ENCODE data around the gene CILP2.

The CILP2 gene

DNA sequence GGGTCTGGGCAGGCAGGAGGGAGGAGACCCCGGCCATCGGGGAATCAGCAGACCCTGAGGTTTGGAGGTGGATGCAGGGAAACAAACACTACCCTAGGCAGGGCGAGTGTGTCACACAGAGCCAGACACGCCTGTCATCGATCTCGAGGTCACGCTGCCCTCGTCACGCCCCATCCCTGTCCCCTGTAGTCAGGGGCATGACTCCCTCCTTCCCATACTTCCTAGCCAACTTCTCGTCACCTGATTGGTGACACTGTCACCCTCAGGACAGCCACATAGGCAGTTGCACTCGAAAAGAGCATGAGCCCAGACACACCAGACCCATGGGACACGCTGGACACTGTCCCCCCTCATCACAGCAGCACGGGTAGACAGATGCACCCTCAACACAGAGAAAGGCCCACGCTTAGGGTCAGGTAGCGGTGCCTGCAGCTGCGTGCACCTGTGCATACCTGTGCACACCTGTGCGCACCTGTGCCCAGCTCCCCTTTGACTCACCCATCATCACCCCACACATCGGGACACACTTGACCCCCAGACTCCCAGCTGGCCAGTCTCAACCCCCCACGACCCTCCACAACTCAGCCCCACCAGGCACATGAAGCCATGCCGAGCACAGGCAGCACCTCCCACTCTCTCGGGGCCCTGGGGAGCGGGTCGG lies 11.9 kb downstream of the CILP2 start:
- H3K27me3 ChIP-seq (ENCODE audit: control insufficient read depth, low read length), result 0 out of 2 replicates have a peak, but pooled peaks cover 3% of the 10 kb centered on the region
- H4K20me1 ChIP-seq (ENCODE audit: control insufficient read depth, insufficient read depth, low read depth, low read length), result no peaks in the 10 kb centered on the region; the same call in 1 of the 2 replicates
- H3K4me1 ChIP-seq (ENCODE audit: control insufficient read depth, low read length), result no peaks in the 10 kb centered on the region
- no peaks in the 10 kb centered on the region for H3K36me3 ChIP-seq (ENCODE audit: control insufficient read depth, low read length)
- no peak overlapping the region for H3K4me3 ChIP-seq (ENCODE audit: low read length)
- H3K9me2 ChIP-seq (replicated peaks; ENCODE audit: control insufficient read depth, low read length), result no peaks in the 10 kb centered on the region
- no peak overlapping the region for H3K4me2 ChIP-seq (ENCODE audit: low read length)
- no peaks in the 10 kb centered on the region for H3K79me2 ChIP-seq (ENCODE audit: control insufficient read depth, low read length)
- H3K9me3 ChIP-seq (ENCODE audit: control insufficient read depth, insufficient read depth, low read length), result no peaks in the 10 kb centered on the region
- H3F3A ChIP-seq (ENCODE audit: control insufficient read depth, insufficient read depth), result no peaks in the 10 kb centered on the region
- TF ChIP-seq, protein P1, sequence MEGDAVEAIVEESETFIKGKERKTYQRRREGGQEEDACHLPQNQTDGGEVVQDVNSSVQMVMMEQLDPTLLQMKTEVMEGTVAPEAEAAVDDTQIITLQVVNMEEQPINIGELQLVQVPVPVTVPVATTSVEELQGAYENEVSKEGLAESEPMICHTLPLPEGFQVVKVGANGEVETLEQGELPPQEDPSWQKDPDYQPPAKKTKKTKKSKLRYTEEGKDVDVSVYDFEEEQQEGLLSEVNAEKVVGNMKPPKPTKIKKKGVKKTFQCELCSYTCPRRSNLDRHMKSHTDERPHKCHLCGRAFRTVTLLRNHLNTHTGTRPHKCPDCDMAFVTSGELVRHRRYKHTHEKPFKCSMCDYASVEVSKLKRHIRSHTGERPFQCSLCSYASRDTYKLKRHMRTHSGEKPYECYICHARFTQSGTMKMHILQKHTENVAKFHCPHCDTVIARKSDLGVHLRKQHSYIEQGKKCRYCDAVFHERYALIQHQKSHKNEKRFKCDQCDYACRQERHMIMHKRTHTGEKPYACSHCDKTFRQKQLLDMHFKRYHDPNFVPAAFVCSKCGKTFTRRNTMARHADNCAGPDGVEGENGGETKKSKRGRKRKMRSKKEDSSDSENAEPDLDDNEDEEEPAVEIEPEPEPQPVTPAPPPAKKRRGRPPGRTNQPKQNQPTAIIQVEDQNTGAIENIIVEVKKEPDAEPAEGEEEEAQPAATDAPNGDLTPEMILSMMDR (IDR thresholded peaks at IDR 0.05; ENCODE audit: low read depth, low read length, poor library complexity, severe bottlenecking), result no peak
- no peak for TF ChIP-seq EZH2phosphoT487 (IDR thresholded peaks at IDR 0.05; ENCODE audit: borderline replicate concordance, low read length)
- H3K27ac ChIP-seq (ENCODE audit: low read depth, low read length), result no peak overlapping the region

DNA sequence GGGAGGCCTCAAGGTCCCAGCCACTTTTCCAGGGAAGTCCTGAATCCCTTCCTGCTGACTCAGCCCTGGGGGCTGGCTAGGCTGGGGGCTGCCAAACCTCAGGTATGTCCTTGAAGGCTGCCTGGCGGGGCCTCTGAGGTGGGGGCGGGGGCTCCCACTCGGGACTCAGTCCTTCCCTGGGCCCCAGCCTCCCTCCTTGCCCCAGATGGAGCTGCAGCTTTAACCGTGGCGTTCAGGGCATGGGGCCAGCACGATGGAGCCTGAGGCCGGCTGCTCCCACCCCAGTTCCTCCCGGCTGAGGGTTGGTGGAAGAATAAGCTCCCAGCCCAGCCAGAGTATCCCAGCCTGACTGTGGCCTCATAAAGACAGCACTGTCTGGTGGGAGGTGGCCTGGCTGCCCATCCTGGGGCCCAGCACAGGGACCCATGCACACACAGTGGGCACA lies 12.4 kb downstream of the CILP2 start:
- H3K79me2 ChIP-seq (ENCODE audit: control insufficient read depth, low read length), result no peaks in the 10 kb centered on the region
- 0 out of 2 replicates have a peak, but pooled peaks cover 3% of the 10 kb centered on the region for H3K27me3 ChIP-seq (ENCODE audit: control insufficient read depth, low read length)
- H4K20me1 ChIP-seq (ENCODE audit: control insufficient read depth, insufficient read depth, low read depth, low read length), result no peaks in the 10 kb centered on the region; the same call in 1 of the 2 replicates
- H3K4me2 ChIP-seq (ENCODE audit: low read length), result no peak overlapping the region
- no peaks in the 10 kb centered on the region for H3F3A ChIP-seq (ENCODE audit: control insufficient read depth, insufficient read depth)
- no peak overlapping the region for H3K27ac ChIP-seq (ENCODE audit: low read depth, low read length)
- no peaks in the 10 kb centered on the region for H3K9me3 ChIP-seq (ENCODE audit: control insufficient read depth, insufficient read depth, low read length)
- TF ChIP-seq, protein P1 (IDR thresholded peaks at IDR 0.05; ENCODE audit: low read depth, low read length, poor library complexity, severe bottlenecking), result no peak
- TF ChIP-seq EZH2phosphoT487 (IDR thresholded peaks at IDR 0.05; ENCODE audit: borderline replicate concordance, low read length), result no peak
- H3K36me3 ChIP-seq (ENCODE audit: control insufficient read depth, low read length), result no peaks in the 10 kb centered on the region
- no peaks in the 10 kb centered on the region for H3K9me2 ChIP-seq (replicated peaks; ENCODE audit: control insufficient read depth, low read length)
- H3K4me3 ChIP-seq (ENCODE audit: low read length), result no peak overlapping the region
- H3K4me1 ChIP-seq (ENCODE audit: control insufficient read depth, low read length), result no peaks in the 10 kb centered on the region

DNA sequence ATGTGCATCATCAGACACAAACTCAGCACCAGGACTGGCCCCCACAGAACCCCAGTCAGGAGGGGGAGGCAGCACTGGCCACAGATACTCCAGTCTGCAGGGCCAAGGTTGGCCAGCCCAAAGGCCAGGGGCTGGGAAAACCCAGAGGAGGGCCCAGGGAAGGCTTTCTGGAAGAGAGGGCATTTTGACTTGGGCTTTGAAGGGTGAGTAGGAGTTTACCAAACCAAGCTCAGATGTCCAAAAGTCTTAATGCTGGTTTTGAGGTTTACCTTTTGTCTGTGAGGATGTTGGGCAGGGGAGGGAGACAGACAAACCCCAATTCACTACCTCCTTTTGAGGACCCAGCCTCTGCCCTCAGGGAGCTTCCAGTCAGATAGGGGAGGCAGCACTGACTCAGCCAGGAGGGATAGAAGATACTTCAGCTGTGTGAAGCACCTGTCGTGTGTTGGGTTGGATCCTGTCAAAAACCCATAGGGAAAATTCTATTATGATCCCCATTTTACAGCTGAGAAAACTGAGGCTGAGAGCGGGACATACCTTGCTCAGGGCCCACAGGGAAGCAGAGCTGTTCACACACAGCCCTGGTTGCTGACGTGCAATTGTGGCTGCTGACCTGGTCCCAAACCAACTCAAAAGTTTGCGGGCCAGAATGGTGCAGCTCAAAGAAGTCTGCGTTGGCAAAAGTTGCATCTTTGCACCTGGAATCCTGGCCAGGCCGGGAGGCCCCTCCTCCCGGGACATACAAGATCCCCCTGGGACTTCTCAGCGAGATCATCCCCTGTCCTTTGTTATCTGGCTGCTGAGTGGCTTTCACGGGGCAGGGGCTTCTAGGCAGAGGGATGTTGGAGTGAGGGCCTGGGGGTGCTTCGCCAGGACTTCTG lies 13.1 kb downstream of the CILP2 start:
- no peaks in the 10 kb centered on the region for H3K36me3 ChIP-seq (ENCODE audit: control insufficient read depth, low read length)
- no peak overlapping the region for H3K4me2 ChIP-seq (ENCODE audit: low read length)
- no peaks in the 10 kb centered on the region; the same call in 1 of the 2 replicates for H4K20me1 ChIP-seq (ENCODE audit: control insufficient read depth, insufficient read depth, low read depth, low read length)
- H3K27me3 ChIP-seq (ENCODE audit: control insufficient read depth, low read length), result 0 out of 2 replicates have a peak, but pooled peaks cover 3% of the 10 kb centered on the region
- H3K79me2 ChIP-seq (ENCODE audit: control insufficient read depth, low read length), result no peaks in the 10 kb centered on the region
- H3K4me1 ChIP-seq (ENCODE audit: control insufficient read depth, low read length), result no peaks in the 10 kb centered on the region
- H3F3A ChIP-seq (ENCODE audit: control insufficient read depth, insufficient read depth), result no peaks in the 10 kb centered on the region
- H3K9me2 ChIP-seq (replicated peaks; ENCODE audit: control insufficient read depth, low read length), result no peaks in the 10 kb centered on the region
- H3K27ac ChIP-seq (ENCODE audit: low read depth, low read length), result no peak overlapping the region
- no peak overlapping the region for H3K4me3 ChIP-seq (ENCODE audit: low read length)
- H3K9me3 ChIP-seq (ENCODE audit: control insufficient read depth, insufficient read depth, low read length), result no peaks in the 10 kb centered on the region
- TF ChIP-seq, protein P1 (IDR thresholded peaks at IDR 0.05; ENCODE audit: low read depth, low read length, poor library complexity, severe bottlenecking), result no peak
- no peak for TF ChIP-seq EZH2phosphoT487 (IDR thresholded peaks at IDR 0.05; ENCODE audit: borderline replicate concordance, low read length)

Measured in DOHH2 (cell line).